ENCODE results near the gene ANKRD7.

DNA sequence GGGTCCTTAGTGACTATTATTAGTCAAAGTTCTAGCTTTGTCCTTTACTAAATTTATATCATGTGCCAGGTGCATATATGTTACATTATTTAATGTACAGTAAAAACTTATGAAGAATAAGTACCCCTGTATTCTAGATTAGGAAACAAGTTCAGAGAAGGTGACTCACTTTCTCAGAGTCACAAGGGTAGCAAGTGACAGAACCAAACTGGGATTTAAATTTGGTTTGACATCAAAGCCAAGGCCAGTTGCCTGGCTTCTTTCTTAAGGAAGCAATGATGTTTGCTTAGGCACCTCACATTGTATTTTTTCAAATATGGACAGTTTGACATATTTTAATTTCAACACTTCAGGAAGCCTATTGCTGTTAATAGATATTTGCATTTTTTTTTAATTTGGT, 38.0 kb upstream of the ANKRD7 start:
- TF ChIP-seq POLR2A (IDR thresholded peaks at IDR 0.05) (no peak), POLR2AphosphoS5 (IDR thresholded peaks at IDR 0.05) (no peak)
- TF ChIP-seq, protein P1, sequence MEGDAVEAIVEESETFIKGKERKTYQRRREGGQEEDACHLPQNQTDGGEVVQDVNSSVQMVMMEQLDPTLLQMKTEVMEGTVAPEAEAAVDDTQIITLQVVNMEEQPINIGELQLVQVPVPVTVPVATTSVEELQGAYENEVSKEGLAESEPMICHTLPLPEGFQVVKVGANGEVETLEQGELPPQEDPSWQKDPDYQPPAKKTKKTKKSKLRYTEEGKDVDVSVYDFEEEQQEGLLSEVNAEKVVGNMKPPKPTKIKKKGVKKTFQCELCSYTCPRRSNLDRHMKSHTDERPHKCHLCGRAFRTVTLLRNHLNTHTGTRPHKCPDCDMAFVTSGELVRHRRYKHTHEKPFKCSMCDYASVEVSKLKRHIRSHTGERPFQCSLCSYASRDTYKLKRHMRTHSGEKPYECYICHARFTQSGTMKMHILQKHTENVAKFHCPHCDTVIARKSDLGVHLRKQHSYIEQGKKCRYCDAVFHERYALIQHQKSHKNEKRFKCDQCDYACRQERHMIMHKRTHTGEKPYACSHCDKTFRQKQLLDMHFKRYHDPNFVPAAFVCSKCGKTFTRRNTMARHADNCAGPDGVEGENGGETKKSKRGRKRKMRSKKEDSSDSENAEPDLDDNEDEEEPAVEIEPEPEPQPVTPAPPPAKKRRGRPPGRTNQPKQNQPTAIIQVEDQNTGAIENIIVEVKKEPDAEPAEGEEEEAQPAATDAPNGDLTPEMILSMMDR (IDR thresholded peaks at IDR 0.05) = no peak

Measured in prostate gland (tissue), 2 donors.